Right lobe of liver (tissue), 6 donors: ENCODE data around the gene R3HCC1L. TPM values are rescaled to one million over a fixed set of nuclear protein-coding genes. Genes with fewer than 3 reads are reported as not detected.
A peak's percentile ranks its signal among the peaks of the same experiment; 100 is the strongest.

ENCODE experiments used
- ATAC-seq, 4 donors: fragments of 200-7000 bp; cut with Tn5 transposase; one replicate each; pipeline ENCODE4 v1.9.1; 2020; ENCODE audit warnings: mild to moderate bottlenecking in 4 of 4, moderate library complexity in 4 of 4
- DNase-seq, 3 donors: peaks; one replicate each; pipeline ENCODE4 v3.0.0-alpha.2; 2020
- H3K27ac ChIP-seq, 3 donors: fragments of 200-600 bp; one replicate each; pipeline ENCODE4 v1.8.0; 2022
- H3K27me3 ChIP-seq, 2 donors: fragments of 200-600 bp; one replicate each; pipeline ENCODE4 v1.8.0; 2022
- H3K36me3 ChIP-seq, 4 donors: fragments of 200-600 bp; sonication (generic) in 1 of 4; one replicate each; pipeline versions ENCODE4 v1.5.1 to v1.8.0; 2017 to 2022; ENCODE audit warnings: control low read depth in 1 of 4
- H3K4me1 ChIP-seq, 4 donors: fragments of 200-600 bp; sonication (generic) in 1 of 4; one replicate each; pipeline versions ENCODE4 v1.5.1 to v1.8.0; 2017 to 2022; ENCODE audit warnings: control low read depth in 1 of 4
- H3K4me3 ChIP-seq, 3 donors: fragments of 200-600 bp; one replicate each; pipeline ENCODE4 v1.8.0; 2022
- H3K9me3 ChIP-seq, 4 donors: fragments of 200-600 bp; sonication (generic) in 1 of 4; one replicate each; pipeline versions ENCODE4 v1.5.1 to v1.8.0; 2017 to 2022; ENCODE audit warnings: control low read depth in 1 of 4
- POLR2A ChIP-seq: fragments of 450-650 bp; IDR thresholded peaks from one replicate; pipeline ENCODE4 v1.6.1; 2017; ENCODE audit warnings: antibody characterized with exemption, mild to moderate bottlenecking
- WGBS: methylation state at CpG from one replicate; pipeline ENCODE4 v1.1.6; 2018; ENCODE audit warnings: low coverage, low lambda C conversion rate; ENCODE audit not compliant: insufficient coverage; ENCODE audit errors: missing lambda C conversion rate; 5-methylcytosine and 5-hydroxymethylcytosine counted together
- intact Hi-C, 2 donors: fragments of 100-400 bp; cut with DNase I; formaldehyde crosslinking; loops; one replicate each; pipeline versions ENCODE4 v1.11.2 to v1.14.1; 2022
- total RNA-seq, 6 experiments: library from RNA; depleted of rRNA in 2 of 6; stranded (reverse); fragments of >200 nt in 2 of 6; fragmentation: NEBNext Ultra II Directional in 3 of 6; extraction: Animal tissue kit (Norgen Biotek cat#: 25700) in 3 of 6; gene quantifications; one replicate each; pipeline versions ENCODE4 v1.1.0 to v1.2.4, GENCODE V29; 2016 to 2023
- TF ChIP-seq, protein P1 (sequence below), 4 donors: fragments of 200-600 bp in 3 of 4; fragments of 450-650 bp in 1 of 4; IDR thresholded peaks; one replicate each; pipeline versions ENCODE4 v1.5.1 to v1.8.0; 2016 to 2022; ENCODE audit warnings: antibody characterized with exemption in 4 of 4, mild to moderate bottlenecking in 2 of 4
- donor health status: DM: no; HTN: yes; CAD: no.
- donor health status: DM: no; HTN: no; CAD: no.
- donor health status: DM: no; HTN: no; CAD: no.
- donor health status: DM: no; HTN: yes; CAD: no.
- donor health status: DM: no; HTN: yes; CAD: no.

Gene R3HCC1L
- total RNA-seq, 6 experiments from 2014 or later: 5.0 to 6.5 (median 5.5) TPM

DNA sequence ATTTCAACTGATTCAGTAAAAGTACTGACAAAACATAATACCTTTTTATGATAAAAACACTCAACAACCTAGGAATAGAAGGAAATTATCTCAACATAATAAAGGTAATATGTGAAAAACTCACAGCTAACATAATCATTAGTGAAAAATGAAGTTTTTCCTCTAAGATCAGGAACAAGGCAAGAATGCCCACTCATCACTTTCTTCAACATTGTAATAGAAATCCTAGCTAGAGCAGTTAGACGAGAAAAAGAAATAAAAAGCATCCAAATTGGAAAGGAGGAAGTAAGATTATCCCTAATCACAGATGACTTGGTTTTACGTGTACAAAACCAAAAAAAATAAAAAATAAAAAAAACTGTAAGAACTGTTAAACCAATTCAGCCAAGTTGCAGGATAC is 58.6 kb downstream of the R3HCC1L start:
- Histone ChIP-seq H3K27me3 (no peaks in the 10 kb centered on the region), H3K36me3 (no peaks in the 10 kb centered on the region), H3K4me3 (no peak overlapping the region), H3K4me1 (no peaks in the 10 kb centered on the region), H3K9me3 (no peaks in the 10 kb centered on the region), H3K27ac (no peak overlapping the region)
- ATAC-seq: no peak
- intact Hi-C loops: no loop called here
- TF ChIP-seq, protein P1, sequence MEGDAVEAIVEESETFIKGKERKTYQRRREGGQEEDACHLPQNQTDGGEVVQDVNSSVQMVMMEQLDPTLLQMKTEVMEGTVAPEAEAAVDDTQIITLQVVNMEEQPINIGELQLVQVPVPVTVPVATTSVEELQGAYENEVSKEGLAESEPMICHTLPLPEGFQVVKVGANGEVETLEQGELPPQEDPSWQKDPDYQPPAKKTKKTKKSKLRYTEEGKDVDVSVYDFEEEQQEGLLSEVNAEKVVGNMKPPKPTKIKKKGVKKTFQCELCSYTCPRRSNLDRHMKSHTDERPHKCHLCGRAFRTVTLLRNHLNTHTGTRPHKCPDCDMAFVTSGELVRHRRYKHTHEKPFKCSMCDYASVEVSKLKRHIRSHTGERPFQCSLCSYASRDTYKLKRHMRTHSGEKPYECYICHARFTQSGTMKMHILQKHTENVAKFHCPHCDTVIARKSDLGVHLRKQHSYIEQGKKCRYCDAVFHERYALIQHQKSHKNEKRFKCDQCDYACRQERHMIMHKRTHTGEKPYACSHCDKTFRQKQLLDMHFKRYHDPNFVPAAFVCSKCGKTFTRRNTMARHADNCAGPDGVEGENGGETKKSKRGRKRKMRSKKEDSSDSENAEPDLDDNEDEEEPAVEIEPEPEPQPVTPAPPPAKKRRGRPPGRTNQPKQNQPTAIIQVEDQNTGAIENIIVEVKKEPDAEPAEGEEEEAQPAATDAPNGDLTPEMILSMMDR (IDR thresholded peaks at IDR 0.05): no peak
- TF ChIP-seq POLR2A: no peak
- 75% methylated on average over 2 of the region's 2 CpGs for WGBS
- no peak for DNase-seq

DNA sequence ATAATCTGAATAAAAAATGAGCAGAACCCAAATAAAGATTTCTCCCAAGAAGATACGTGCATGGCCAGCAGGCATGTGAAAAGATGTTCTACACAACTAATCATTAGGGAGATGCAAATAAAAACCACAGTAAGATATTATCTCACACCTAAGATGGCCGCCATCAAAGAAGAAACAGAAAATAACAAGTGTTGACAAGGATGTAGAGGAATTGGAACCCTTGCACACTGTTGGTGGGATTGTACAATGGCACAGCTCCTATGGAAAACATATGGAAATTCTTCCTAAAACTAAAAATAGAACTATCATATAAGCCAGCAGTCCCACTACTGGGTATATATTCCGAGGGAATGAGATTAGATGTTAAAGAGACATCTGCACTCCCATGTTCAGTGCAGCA is 60.2 kb downstream of the R3HCC1L start:
- Histone ChIP-seq H3K4me3 (no peak overlapping the region), H3K4me1 (no peaks in the 10 kb centered on the region), H3K36me3 (no peaks in the 10 kb centered on the region), H3K27me3 (no peaks in the 10 kb centered on the region), H3K27ac (no peak overlapping the region), H3K9me3 (no peaks in the 10 kb centered on the region)
- ATAC-seq: no peak
- DNase-seq: no peak
- intact Hi-C loops: no loop called here
- whole genome bisulfite sequencing: 97% methylated on average over 3 of the region's 3 CpGs
- TF ChIP-seq, protein P1 (IDR thresholded peaks at IDR 0.05): no peak
- no peak for TF ChIP-seq POLR2A

DNA sequence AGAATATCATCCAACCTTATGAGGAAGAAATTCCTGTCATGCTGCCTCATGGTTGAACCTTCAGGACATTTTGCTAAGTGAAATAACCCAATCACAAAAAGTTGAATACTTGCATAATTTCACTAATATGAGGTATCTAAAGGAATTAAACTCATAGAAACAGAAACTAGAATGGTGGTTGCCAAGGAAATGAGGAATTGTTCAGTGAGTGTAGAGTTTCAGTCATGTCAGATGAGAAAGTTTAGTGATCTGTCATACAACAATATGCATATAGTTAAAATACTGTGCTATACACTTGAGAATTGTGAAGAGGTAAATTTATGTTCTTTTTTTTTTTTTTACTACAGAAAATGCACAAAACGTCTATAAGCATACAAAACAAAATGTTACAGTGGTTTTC is 60.7 kb downstream of the R3HCC1L start:
- WGBS: 70% methylated on average over 1 of the region's 1 CpG
- Histone ChIP-seq H3K27me3 (no peaks in the 10 kb centered on the region), H3K4me1 (no peaks in the 10 kb centered on the region), H3K9me3 (no peaks in the 10 kb centered on the region), H3K27ac (no peak overlapping the region), H3K36me3 (no peaks in the 10 kb centered on the region), H3K4me3 (no peak overlapping the region)
- intact Hi-C loops: no loop called here
- TF ChIP-seq, protein P1 (IDR thresholded peaks at IDR 0.05): no peak
- no peak for TF ChIP-seq POLR2A
- DNase-seq: no peak
- no peak for ATAC-seq

DNA sequence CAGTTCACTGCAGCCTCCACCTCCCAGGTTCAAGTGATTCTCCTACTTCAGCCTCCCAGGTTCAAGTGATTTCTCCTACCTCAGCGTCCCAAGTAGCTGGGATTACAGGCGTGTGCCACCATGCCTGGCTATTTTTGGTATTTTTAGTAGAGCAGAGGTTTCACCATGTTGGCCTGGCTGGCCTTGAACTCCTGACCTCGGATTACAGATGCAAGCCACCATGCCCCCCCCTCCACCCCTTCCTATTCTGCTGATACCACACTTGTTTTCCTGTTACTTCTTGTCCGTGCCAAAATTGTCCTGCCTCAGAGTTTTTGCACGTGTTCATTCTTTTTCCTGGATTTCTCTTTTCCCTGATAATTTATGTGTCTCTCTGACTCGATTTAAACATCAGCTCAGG is 62.5 kb downstream of the R3HCC1L start:
- DNase-seq: no peak
- peak in 1 of 4 donors; percentile 39 for ATAC-seq
- H3K36me3 ChIP-seq: no peaks in the 10 kb centered on the region
- H3K27me3 ChIP-seq: no peaks in the 10 kb centered on the region
- 66% methylated on average over 6 of the region's 6 CpGs for WGBS
- intact Hi-C loops: no loop called here
- no peaks in the 10 kb centered on the region for H3K4me1 ChIP-seq
- no peak overlapping the region for H3K27ac ChIP-seq
- H3K4me3 ChIP-seq: no peak overlapping the region
- TF ChIP-seq, protein P1 (IDR thresholded peaks at IDR 0.05): no peak
- TF ChIP-seq POLR2A: no peak
- H3K9me3 ChIP-seq: no peaks in the 10 kb centered on the region

DNA sequence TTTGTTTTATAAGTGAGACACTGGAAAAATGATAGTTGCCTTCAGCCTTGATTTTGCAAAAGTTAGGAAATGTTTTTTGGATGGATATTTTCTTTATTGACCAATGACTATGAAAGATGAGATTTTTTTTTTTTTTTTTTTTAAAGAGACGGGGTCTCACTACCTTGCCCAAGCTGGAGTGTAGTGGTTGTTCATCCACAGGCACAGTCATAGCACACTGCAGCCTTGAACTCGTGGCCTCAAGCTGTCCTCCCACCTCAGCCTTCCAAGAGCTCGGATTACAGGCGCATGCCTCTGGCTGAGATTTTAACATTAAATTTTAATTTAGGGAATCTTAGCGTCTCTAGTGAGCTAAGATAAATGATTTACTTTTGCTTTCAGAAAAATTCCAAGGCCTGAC is 67.3 kb downstream of the R3HCC1L start:
- no peaks in the 10 kb centered on the region for H3K4me1 ChIP-seq
- H3K27me3 ChIP-seq: no peaks in the 10 kb centered on the region
- TF ChIP-seq POLR2A: no peak
- TF ChIP-seq, protein P1 (IDR thresholded peaks at IDR 0.05): no peak
- H3K36me3 ChIP-seq: no peaks in the 10 kb centered on the region
- WGBS: 95% methylated on average over 4 of the region's 5 CpGs
- no peak overlapping the region for H3K27ac ChIP-seq
- no peak for DNase-seq
- H3K9me3 ChIP-seq: no peaks in the 10 kb centered on the region
- no peak for ATAC-seq
- intact Hi-C loops: no loop called here
- H3K4me3 ChIP-seq: no peak overlapping the region
